SKM-1 treated with dmso at 0.1 percent for 144 hours (cell line): ENCODE measurements around the gene TXNDC8.
A peak's percentile ranks its signal among the peaks of the same experiment; 100 is the strongest.
"Not testable (repeated sequence)": the region's sequence is repeated elsewhere in the genome, so short reads cannot be mapped to it uniquely, and the experiment has no call there.

Experiments used
- DNase-seq: peaks from one replicate; lab custom pipeline; 2025; ENCODE audit not compliant: unreplicated experiment; lab: John Stamatoyannopoulos, UW

TXNDC8 gene

DNA sequence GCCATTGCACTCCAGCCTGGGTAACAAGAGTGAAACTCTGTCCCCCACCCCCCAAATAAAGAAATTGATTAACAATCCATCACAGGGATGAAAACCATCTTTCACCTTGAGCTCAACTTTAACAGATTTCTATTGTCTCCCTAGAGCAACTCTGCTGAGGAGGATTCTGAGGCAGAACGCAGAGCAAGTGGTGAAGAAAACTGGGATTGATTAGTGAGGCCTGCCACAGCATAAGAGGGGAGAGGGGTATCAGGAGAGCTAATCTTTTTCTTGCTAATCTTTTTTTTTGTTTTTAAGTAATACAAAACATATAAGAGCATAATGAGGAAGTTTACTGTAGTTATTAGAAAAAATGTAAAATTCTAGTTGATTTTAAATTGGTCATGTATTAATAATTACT is 8.9 kb downstream of the TXNDC8 start:
- no peak for DNase-seq

DNA sequence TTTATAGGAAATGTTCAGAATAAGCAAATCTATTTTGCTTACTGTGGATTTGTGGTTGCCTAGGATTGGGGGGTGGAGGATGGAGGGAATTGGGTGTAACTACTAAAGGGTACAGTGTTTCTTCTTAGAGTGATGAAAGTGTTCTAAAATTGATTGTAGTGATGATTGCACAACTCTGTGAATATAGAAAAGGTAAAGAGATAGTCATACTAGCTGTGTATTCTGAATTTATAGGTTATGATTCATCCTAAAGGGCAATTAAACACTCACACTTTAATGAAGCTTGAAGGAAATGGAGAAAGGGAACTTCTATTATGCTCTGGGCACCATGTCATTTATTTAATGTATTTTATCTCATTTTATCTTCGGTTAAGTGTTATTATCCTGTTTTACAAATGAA is 9.9 kb downstream of the TXNDC8 start:
- no peak for DNase-seq

DNA sequence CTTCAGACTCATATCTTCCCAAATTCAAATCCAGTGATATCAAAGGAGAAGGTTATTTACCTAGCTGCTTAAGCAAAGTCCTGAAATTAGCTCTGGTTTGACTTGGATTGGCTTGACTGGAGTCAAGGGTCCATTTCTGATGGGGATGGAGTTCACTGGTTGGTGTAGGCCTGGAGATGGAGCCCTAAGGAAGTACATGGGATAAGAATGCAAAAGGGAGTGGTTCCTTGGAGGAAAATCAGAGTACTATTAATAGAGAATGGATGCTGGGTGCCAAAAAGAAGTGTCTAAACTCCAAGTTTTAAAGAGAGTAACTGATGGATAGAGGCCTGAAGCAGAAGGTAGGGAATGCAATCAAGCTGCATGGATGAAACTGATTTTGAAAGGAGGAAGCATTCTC is 13.8 kb downstream of the TXNDC8 start:
- no peak for DNase-seq

DNA sequence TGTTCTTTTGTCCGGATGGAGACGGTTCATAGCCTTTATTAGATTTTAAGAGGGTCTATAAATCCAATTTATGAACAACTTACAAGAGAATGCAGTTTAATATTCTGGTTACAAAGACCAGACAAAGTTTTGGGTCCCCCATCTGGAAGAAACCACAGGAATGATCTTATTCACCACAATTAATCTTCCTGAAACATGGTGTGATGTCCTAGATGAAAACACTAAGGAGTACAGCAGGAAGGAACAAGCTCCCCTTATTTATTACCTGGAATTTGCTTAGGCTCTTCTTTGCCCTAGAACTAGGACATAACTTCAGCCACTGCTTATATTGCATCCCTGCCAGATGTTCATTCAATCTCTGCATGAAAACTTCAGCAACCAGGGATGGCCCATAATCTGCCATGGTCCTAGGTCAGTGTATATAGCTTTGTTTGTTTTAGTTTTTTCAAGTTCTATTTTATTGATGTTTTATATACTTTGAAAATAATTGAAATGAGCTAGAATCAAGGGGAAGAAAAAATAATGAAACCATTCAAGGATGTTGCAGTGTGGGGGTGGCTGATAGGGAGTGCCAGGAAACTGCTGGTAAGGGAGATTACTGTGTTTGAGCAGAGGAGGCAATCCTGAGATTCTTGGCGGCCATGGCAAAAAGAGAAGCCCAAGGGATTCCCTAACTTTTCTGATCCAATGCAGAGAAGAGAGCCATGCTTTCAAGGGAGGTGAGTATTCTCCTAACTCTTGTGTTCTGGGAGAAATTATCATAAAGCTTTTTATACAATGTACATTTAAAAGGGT is 16.8 kb downstream of the TXNDC8 start:
- DNase-seq: no peak

DNA sequence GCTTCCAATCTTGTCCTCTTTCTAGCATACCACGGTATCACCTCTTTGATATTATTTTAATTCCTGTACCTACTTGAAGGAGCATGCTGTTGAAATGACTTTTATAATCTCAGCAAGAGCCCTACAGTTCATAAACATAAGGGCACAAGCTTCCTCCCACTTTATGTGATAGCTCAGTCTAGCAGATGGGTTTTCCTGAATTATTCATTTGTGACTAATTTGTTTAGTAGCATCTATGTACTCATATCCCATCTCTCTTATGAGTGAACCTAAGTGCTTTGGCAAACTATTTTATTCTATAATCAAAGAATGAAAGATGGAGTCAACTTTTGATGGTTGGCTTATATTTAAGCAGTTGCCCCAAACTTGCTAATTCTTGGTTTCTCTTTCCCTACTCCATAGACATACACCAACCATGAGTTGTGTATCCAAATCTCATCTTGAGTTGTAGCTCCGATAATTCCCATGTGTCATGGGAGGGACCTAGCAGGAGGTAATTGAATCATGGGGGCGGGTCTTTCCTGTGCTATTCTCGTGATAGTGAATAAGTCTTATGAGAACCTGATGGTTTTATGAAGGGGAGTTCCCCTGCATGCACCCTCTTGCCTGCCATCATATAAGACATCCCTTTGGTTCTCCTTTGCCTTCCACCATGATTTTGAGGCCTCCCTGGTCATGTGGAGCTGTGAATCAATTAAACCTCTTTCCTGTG is 17.7 kb downstream of the TXNDC8 start:
- DNase-seq: no peak

DNA sequence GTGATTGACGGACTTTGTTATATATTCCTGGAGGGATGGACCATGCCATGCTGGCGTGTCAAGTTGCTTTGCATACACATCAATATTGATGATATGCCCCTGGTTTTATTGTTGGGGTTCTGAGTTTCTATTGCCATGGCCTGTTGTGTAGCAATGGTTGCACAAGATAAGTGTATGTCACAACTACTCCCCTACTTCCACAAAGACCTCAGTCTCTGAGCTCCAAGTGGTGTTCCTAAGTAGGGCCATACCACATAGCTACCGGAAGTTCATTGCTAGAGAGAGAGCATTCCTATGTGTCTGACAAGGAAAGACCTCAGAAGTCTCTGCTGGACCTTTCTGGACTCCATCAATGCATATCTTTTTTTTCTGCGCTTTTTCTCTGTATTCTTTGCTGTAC is 19.8 kb downstream of the TXNDC8 start:
- DNase-seq: peak; percentile 28

DNA sequence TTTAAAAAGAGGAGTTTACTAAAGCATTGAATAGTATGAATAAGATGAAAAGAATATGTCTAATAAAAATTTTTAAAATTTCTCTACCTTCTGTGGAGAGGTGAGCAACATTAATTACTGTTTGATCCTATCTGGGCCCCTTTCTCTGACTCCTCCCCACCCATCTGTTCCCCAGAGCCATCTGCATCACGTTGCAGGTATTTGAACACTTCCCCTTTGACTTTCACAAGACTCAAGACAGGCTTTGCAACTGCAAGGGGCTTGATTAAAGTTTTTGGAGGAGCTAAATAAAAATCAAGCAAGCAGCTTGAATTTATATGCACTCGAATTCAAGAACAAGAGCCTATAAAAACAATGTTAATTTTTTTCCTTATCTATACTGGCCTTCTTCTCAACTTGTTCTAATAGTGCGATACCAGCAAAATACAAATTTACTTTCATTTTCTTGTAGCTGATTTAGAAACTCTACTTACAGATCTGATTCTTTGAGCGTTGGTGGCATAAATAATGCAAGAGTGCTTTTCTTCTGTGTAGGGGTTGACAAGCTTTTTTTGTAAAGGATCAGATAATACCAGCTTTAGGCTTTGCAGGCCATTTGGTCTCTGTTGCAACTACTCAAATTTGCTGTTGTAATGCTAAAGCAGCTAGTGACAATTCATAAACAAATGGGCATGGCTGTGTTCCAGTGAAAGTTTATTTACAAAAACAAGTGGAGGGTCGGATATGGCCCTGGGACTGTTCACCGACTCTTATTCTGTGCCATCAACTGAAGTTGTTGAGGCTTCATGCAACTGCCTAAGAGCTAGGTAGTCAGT is 21.2 kb downstream of the TXNDC8 start:
- DNase-seq: peak; percentile 4

DNA sequence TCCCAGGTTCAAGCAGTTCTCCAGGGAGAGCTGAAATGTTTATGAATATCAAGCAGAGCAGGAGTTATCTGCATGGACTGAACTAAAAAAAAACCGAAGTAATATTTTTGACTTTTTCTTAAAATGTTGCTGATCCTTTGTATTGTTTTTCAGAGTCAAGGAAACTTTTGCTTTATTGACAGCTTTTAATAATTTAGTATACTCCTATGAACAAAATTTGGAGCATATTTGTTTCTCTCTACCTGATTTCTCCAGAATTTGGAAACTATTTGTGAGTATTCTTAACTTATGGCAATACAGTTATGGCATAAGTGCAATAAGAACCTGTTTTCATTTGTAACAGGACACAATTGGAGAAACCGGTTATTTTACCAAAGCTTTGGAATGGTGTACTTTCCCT is 25.7 kb downstream of the TXNDC8 start:
- DNase-seq: not testable (repeated sequence)

DNA sequence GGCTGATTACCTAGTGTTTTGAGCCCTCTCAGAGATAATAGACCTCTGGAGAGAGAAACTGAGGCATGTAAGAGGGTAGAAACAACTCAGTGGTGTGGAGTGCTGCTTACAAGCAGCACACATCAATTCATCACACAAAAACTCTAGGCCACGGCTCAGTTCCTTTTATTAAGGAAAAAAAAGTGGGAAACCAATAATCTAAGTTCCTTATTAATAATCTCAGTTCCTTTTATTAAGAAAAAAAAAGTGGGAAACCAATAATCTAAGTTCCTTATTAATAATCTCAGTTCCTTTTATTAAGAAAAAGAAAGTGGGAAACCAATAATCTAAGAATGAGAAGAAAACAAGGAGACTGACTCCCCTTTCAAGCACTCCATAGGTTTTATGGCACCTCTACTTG is 28.0 kb downstream of the TXNDC8 start:
- no peak for DNase-seq

DNA sequence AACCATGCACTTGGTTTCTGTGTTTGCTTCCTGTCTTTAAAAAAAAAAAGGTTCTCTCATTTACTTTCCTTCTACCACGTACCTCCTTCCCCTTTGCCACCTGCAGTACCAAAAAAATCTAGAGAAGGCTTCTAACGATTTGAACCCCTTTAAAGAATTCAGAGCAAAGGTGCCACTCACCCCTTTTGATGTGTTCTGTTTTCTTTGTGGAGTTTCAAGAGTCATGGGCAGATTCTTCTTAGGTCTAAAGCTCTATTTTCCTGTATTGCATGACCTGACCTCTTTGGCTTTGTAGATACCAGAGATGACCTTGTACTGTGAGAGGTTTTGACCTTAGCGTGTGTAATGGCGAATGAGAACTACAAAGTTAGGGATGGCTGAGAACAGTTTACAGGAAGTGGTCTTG is 29.0 kb downstream of the TXNDC8 start:
- DNase-seq: no peak

DNA sequence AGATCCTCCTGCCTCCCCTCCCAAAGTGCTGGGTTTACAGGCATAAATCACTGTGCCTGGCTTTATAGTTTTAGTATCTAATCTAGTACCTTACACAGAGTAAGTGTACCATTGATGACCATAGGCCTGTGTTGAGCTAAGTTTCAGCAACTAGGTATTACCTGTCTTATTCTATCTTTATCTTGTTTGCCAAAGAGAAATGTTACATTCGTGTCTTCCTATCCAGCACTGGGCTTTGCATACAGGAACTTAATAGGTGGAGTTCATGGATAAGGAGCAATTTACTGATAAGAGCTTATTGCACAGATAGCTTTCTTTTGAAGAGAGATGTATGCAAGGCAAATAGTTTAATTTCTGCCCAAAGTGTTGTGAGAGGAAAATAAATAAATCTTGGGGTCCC is 30.5 kb downstream of the TXNDC8 start:
- DNase-seq: no peak

DNA sequence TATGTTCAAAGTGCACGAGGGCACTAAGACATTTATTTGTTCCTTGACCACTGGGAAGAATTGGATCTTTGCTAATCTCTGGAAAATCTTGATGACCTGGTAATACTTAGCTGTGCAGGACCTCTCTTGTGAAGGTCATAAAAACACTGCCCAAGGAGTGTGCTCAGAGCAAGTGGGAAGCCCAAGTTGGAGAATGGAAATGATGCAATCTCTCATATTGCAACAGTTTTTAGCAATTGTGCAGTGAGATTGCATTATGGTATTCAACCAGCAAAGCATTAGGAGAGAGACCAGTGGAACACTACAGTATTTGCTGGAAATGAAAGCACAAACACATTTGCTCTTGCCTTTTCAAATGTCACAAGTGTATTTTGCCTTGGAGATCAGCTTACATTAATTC is 34.5 kb downstream of the TXNDC8 start:
- peak; percentile 71 for DNase-seq

DNA sequence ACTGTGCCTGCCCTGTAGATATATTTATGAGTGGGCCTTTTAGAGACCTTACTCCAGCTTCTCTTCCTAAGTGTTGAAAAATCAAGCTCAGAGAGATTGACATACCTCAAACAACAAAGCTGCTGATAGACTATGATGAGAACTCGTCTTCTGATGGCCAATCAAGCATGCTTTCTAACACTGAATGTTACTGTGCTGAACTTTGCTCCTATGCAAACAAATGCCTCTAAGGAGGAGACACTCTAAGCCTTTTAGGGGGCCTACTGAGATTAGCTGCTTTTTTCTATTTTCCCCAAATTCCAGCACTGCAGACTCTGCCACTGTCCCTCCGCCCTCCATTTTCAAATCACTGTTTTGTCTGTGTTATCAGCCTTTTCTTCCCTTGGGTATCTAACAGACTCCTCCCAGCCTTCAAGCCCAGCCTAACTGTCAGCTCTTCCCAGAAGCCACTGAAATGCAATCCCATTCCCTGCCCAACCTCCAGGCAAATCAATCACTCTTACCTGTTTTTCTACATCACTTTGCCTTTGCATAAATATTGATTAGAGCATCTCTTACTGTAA is 39.5 kb downstream of the TXNDC8 start:
- no peak for DNase-seq

DNA sequence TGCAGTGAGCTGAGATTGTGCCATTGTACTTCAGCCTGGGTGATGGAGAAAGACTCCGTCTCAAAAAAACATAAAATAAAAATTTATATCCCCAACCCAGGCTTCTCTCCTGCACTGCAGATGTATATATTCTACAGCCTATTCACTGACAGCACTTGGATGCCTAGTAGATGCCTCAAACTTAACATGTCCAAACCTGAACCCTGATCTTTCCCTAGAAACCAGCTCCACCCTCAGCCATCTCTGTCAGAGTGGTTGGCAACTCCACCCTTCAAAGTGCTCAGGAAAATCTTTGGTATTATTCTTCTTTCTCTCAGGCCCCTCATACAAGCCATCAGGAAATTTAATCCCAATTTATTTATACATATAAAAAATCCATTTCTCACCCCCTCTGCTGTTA is 44.4 kb downstream of the TXNDC8 start:
- no peak for DNase-seq

DNA sequence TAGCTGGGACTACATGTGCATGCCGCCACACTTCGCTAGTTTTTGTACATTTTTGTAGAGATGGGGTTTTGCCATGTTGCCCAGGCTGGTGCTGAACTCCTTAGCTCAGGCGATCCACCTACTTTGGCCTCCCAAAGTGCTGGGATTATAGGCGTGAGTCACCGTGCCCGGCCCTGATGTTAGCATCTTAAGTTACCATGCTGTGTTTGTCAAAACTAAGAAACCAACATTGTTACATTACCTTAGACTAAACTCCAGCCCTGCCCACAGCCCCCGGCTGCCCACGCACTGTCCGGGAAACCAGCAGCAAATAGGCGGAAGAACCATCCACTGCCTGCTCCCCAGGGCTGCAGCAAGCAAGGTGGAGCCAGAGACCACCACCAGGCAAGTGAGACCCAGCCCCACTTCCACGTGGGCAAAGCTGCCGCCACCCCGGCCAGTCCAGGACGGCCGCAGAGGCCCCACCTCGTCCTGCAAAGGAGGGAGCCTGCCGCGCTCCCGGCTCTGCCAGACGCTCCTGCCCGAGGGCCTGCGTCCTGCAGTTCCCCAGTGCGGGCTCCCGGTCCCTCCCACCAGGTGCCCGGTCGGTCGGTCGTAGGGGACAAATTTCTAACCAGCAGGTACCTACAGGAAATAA is 45.6 kb downstream of the TXNDC8 start:
- no peak for DNase-seq

DNA sequence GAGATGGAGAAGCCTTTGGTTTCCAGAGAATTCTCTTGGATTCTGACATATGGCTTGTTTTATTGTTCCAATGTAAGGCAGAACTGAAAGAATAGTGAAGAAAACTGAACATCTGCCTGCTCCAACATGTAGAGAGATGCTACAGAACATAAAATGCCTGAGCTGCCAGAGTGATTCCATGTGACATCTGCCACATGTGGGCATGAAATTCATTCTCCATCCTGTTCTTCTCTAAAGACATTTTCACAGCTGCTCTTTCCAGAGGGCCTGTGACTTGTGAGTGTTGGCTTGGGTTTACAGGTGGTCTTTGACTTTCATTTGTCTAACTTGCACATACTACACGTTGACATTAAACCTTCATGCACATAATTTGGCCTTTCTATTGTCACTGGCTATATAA is 47.7 kb downstream of the TXNDC8 start:
- no peak for DNase-seq

DNA sequence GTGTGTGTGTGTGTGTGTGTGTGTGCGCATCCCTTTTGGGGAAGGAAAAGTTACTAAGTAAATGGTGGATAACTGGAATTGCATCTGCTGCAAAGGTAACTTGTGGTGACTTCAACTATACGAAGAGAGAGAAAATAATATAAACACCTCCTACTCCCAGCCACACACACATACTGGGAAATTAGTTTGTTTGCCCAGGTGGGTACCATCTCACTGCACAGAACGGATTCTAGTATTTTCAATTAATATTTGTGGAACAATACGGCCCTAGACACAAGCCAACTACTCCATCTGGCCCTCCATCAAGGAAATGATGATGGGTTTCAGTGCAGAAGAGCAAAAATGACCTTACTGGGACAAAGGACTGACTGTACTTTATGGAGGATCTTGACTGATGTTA is 49.2 kb downstream of the TXNDC8 start:
- DNase-seq: no peak

DNA sequence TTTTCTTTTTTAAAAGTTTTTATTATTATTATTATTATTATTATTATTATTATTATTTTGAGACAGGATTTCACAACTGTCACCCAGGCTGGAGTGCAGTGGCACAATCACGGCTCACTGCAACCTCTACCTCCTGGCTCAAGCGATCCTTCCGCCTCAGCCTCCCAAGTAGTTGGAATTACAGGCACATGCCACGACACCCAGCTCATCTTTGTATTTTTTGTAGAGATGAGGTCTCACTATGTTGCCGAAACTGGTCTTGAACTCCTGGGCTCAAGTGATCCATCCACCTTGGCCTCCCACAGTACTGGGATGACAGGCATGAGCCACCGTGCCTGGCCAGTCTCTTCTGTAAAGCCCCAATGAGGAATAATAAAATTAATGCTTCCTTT is 50.4 kb downstream of the TXNDC8 start:
- DNase-seq: no peak

DNA sequence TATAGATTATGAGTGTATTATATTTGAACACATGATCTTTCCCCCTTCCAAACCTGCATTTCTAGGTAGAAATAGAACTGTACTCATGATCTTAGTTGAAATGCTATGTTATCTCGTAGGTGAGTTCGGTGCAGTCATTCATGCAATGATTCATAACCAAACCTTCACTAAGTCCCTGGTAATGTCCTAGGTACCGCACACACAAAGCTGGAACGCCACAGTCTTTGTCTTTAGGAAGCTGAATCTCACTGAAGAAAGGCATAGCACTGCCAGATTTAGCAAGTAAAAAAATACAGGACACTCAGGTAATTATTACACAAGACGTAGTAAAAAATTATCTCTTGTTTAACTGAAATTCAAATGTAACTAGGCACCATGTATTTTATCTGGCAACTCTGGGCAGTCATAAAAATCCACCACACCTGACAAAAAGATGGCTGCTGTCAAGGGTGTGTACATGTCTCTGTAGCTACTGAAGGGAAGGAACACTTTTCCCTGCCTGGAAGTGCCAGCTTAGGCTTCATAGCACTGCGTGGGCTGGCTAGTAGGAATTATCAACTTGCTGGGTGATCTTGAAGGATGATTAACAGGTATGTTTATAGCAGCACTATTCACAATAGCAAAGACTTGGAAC is 53.3 kb downstream of the TXNDC8 start:
- no peak for DNase-seq

DNA sequence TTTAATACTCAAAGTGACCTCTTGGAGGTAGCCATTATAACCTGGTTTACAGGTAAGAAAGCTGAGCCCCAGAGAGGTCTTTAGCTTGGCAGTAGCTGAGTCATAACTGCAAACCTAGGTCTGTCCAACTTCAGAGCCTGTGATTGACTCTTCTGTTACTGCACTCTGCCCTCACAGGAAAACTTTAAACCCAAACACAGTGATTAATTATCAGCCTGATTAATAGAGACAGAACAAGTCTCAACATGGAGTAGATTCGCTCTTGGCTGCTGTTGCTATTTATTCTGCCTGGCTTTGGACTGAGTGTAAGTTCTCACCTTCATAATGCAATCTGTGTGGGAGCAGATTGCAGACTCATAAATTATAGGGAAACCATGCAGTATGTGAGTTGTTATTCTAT is 53.9 kb downstream of the TXNDC8 start:
- no peak for DNase-seq

DNA sequence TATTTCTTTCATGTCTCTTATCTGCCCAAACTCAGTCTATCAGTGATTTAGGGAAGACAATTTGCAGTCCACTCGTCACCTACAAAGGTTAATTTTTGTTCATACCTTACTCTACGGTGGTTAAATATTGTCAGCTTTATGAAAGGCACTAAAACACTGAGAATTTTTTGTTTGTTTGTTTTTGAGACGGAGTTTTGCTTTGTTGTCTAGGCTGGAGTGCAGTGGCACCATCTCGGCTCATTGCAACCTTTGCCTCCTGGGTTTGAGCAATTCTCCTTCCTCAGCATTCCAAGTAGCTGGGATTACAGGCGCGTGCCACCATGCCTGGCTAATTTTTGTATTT is 55.0 kb downstream of the TXNDC8 start:
- no peak for DNase-seq
